Measurements from ENCODE around the gene SHC2.
"Not testable (repeated sequence)": the region's sequence is repeated elsewhere in the genome, so short reads cannot be mapped to it uniquely, and the experiment has no call there.

Gene SHC2

GRCh38 chr19:389255-389934 lies 71.4 kb downstream of the SHC2 start:
- no peak for DNase-seq

GRCh38 chr19:388691-389090 lies 72.1 kb downstream of the SHC2 start:
- DNase-seq, result no peak
- TF ChIP-seq POLR2A (IDR thresholded peaks at IDR 0.05; ENCODE audit: low read length) (no peak), GATA1 (IDR thresholded peaks at IDR 0.05; ENCODE audit: low read depth, low read length) (no peak)

More at GRCh38 chr19:389255-389934, 71.4 kb downstream of the SHC2 start:
- no peak for TF ChIP-seq POLR2A (IDR thresholded peaks at IDR 0.05; ENCODE audit: low read length)
- TF ChIP-seq GATA1 (IDR thresholded peaks at IDR 0.05; ENCODE audit: low read depth, low read length), result no peak

- TF ChIP-seq POLR2A (IDR thresholded peaks at IDR 0.05; ENCODE audit: low read length), result no peak
- TF ChIP-seq GATA1 (IDR thresholded peaks at IDR 0.05; ENCODE audit: low read depth, low read length), result no peak
- DNase-seq, result no peak
These were observed 73.1 kb downstream of the SHC2 start for GRCh38 chr19:387777-388176.

- DNase-seq, result not testable (repeated sequence)
These were observed 74.1 kb downstream of the SHC2 start for GRCh38 chr19:386632-387301.

- DNase-seq, result not testable (repeated sequence)
These were observed 74.6 kb downstream of the SHC2 start for GRCh38 chr19:386189-386588.

GRCh38 chr19:384799-385169 lies 76.0 kb downstream of the SHC2 start:
- DNase-seq, result no peak
- no peak for TF ChIP-seq POLR2A (IDR thresholded peaks at IDR 0.05; ENCODE audit: low read length)
- no peak for TF ChIP-seq GATA1 (IDR thresholded peaks at IDR 0.05; ENCODE audit: low read depth, low read length)

- TF ChIP-seq GATA1 (IDR thresholded peaks at IDR 0.05; ENCODE audit: low read depth, low read length) (no peak), POLR2A (IDR thresholded peaks at IDR 0.05; ENCODE audit: low read length) (no peak)
- DNase-seq, result peak in 1 of 2 experiments; percentile 16
These were observed 76.7 kb downstream of the SHC2 start for GRCh38 chr19:383922-384798.

GRCh38 chr19:383040-383439 lies 77.8 kb downstream of the SHC2 start:
- DNase-seq, result no peak
- TF ChIP-seq POLR2A (IDR thresholded peaks at IDR 0.05; ENCODE audit: low read length) (no peak), GATA1 (IDR thresholded peaks at IDR 0.05; ENCODE audit: low read depth, low read length) (no peak)

GRCh38 chr19:382578-382977 lies 78.3 kb downstream of the SHC2 start:
- DNase-seq, result not testable (repeated sequence)

- not testable (repeated sequence) for DNase-seq
These were observed 78.9 kb downstream of the SHC2 start for GRCh38 chr19:381901-382300.

GRCh38 chr19:380618-381219 lies 80.1 kb downstream of the SHC2 start:
- DNase-seq, result not testable (repeated sequence)

- TF ChIP-seq POLR2A (IDR thresholded peaks at IDR 0.05; ENCODE audit: low read length) (no peak), GATA1 (IDR thresholded peaks at IDR 0.05; ENCODE audit: low read depth, low read length) (no peak)
These were observed 81.0 kb downstream of the SHC2 start for GRCh38 chr19:379796-380195.

GRCh38 chr19:378706-379105 lies 82.1 kb downstream of the SHC2 start:
- no peak for TF ChIP-seq GATA1 (IDR thresholded peaks at IDR 0.05; ENCODE audit: low read depth, low read length)
- no peak for TF ChIP-seq POLR2A (IDR thresholded peaks at IDR 0.05; ENCODE audit: low read length)

More at GRCh38 chr19:379796-380195, 81.0 kb downstream of the SHC2 start:
- DNase-seq, result no peak

GRCh38 chr19:377801-378581 lies 82.8 kb downstream of the SHC2 start:
- no peak for DNase-seq

More at GRCh38 chr19:378706-379105, 82.1 kb downstream of the SHC2 start:
- no peak for DNase-seq

More at GRCh38 chr19:377801-378581, 82.8 kb downstream of the SHC2 start:
- TF ChIP-seq POLR2A (IDR thresholded peaks at IDR 0.05; ENCODE audit: low read length) (no peak), GATA1 (IDR thresholded peaks at IDR 0.05; ENCODE audit: low read depth, low read length) (no peak)
